HepG2 (cell line): ENCODE results near the gene USP14.

Source experiments
- ATF3 ChIP-seq: sonication (generic); formaldehyde crosslinking; IDR thresholded peaks from 2 replicates; pipeline ENCODE4 v1.4.0; 2020; ENCODE audit warnings: missing genetic modification reagents
- MNT ChIP-seq: fragments of 450-650 bp; IDR thresholded peaks from 2 replicates; pipeline ENCODE4 v1.6.1; 2016

- no peak for TF ChIP-seq MNT
- no peak for TF ChIP-seq ATF3 (CRISPR knock-in tag)
These were observed 2.6 kb downstream of the USP14 start for GRCh38 chr18:160831-161570.
